HepG2 (cell line): ENCODE results near the gene JPT1. TPM values are rescaled to one million over a fixed set of nuclear protein-coding genes. Genes with fewer than 3 reads are reported as not detected.

Source experiments
- CREB1 ChIP-seq, 2 experiments: fragments of 450-650 bp in 1 of 2; IDR thresholded peaks; 2 replicates each; pipeline ENCODE4 v1.6.1; 2016 to 2017; ENCODE audit warnings: control low read depth in 1 of 2, mild to moderate bottlenecking in 1 of 2, missing compliant biosample characterization in 1 of 2, missing genetic modification characterization in 1 of 2
- EHMT2 ChIP-seq: fragments of 200-600 bp; sonication (generic); IDR thresholded peaks from 2 replicates; pipeline ENCODE4 v1.7.0; 2017; ENCODE audit warnings: antibody characterized with exemption, low read depth, low read length, borderline replicate concordance
- EP300 ChIP-seq, 3 experiments: sonication (generic) in 1 of 3; formaldehyde crosslinking in 1 of 3; IDR thresholded peaks; 2 replicates each; pipeline versions ENCODE4 v1.5.1 to v1.6.1; 2011 to 2020; ENCODE audit warnings: low read depth in 2 of 3, low read length in 2 of 3, borderline replicate concordance in 1 of 3, improper control_type of control experiment in 1 of 3, mild to moderate bottlenecking in 1 of 3, missing genetic modification reagents in 1 of 3, moderate library complexity in 1 of 3
- KDM6A ChIP-seq: IDR thresholded peaks from 2 replicates; pipeline ENCODE4 v1.6.1; 2016; ENCODE audit warnings: low read depth
- MEIS1 ChIP-seq: sonication (generic); formaldehyde crosslinking; IDR thresholded peaks from 2 replicates; pipeline ENCODE4 v1.9.0; 2021; ENCODE audit warnings: mild to moderate bottlenecking, missing genetic modification reagents, moderate library complexity, borderline replicate concordance
- NCOA1 ChIP-seq: sonication (generic); formaldehyde crosslinking; IDR thresholded peaks from 2 replicates; pipeline ENCODE4 v1.9.0; 2021; ENCODE audit warnings: missing genetic modification reagents
- NFYB ChIP-seq: sonication (generic); formaldehyde crosslinking; IDR thresholded peaks from 2 replicates; pipeline ENCODE4 v1.4.0; 2020; ENCODE audit warnings: missing genetic modification reagents
- PATZ1 ChIP-seq: sonication (generic); formaldehyde crosslinking; IDR thresholded peaks from 2 replicates; pipeline ENCODE4 v1.4.0; 2020; ENCODE audit warnings: missing genetic modification reagents
- PITX1 ChIP-seq: sonication (generic); formaldehyde crosslinking; IDR thresholded peaks from 2 replicates; pipeline ENCODE4 v1.5.1; 2020; ENCODE audit warnings: mild to moderate bottlenecking, missing genetic modification reagents
- RBM39 ChIP-seq: fragments of 200-400 bp; formaldehyde crosslinking; IDR thresholded peaks from one replicate; pipeline ENCODE4 v1.6.1; 2018; ENCODE audit warnings: antibody characterized with exemption, mild to moderate bottlenecking, low read depth, low read length; ENCODE audit not compliant: poor library complexity, severe bottlenecking
- ZNF557 ChIP-seq: sonication (generic); formaldehyde crosslinking; IDR thresholded peaks from 2 replicates; pipeline ENCODE4 v1.4.0; 2020; ENCODE audit warnings: missing genetic modification reagents
- ZNF768 ChIP-seq: sonication (generic); formaldehyde crosslinking; IDR thresholded peaks from 2 replicates; pipeline ENCODE4 v1.4.0; 2020; ENCODE audit warnings: missing genetic modification reagents
- polyA plus RNA-seq, 8 experiments: library from polyadenylated mRNA; depleted of rRNA in 3 of 8; stranded (reverse) in 7 of 8; unstranded in 1 of 8; fragments of >200 nt; fragmentation: Illumina TruSeq in 4 of 8; extraction: Trizol in 4 of 8; gene quantifications; 2 replicates each; pipeline versions ENCODE4 v1.2.1 to v1.2.3, GENCODE V29; 2011 to 2016; ENCODE audit warnings: low read depth in 4 of 8, missing spikeins in 1 of 8, mixed read lengths in 1 of 8; ENCODE audit not compliant: insufficient read depth in 1 of 8
- total RNA-seq, 5 experiments: library from RNA; depleted of rRNA; stranded (reverse); fragments of >200 nt; fragmentation: Illumina TruSeq; extraction: Trizol; gene quantifications; 2 replicates each; pipeline ENCODE4 v1.2.3, GENCODE V29; 2016; ENCODE audit warnings: low read depth in 1 of 5
- TF ChIP-seq, protein P1 (sequence below): IDR thresholded peaks from 2 replicates; pipeline ENCODE4 v1.6.1; 2016; ENCODE audit warnings: low read depth, missing genetic modification reagents, missing compliant biosample characterization

JPT1 gene
- total and polyA plus RNA-seq, 2 of the 13 experiments (the other 11 are each of a cell fraction or from before 2014, with no cell fraction given): 43.3 to 256 TPM

DNA sequence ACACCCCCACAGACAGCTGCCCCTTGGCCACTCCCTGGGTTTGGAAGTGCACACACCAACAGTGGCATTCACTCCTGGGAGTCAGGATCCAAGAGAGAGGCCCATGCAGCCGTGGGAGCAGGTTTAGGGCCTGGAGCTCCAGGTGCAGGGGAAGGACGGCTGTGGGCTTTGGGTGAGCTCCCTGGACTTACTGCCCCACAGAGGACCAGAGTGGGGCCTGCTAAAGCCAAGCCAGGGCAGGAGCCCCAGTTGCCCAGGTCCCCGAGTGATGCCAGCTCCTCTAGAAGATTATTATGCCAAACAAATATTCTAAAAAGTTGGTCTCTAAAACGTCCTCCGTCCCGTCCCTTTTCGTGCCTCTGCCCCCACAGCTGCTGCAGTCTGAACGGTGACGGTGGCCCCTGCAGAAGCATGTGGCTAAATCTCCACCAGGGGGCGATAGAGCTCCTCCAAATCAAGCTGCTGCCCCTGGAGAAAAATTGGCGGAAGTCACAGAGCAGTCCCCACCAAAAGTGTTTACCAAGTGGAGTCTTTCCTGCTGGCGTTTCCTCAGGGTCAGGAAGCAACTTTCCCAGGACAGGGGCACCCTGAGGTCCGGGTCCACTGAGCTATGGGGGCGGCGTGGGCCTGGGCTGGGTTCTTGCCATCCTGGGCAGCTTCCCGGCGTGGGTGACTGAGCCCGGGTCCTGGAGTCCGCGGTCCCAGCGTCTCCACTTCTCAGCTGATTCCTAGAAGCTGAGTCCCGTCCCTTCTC is 40.3 kb downstream of the JPT1 start (continued):
- peak; percentile 73 for TF ChIP-seq PATZ1 (CRISPR knock-in tag)
- TF ChIP-seq CREB1 (IDR thresholded peaks at IDR 0.05): no peak
- TF ChIP-seq CREB1 (CRISPR knock-in tag; IDR thresholded peaks at IDR 0.05): peak; percentile 18; the same call in 1 of the 2 replicates
- TF ChIP-seq RBM39: peak; percentile 52
- TF ChIP-seq MEIS1 (CRISPR knock-in tag): peak; percentile 77; the same call in 1 of the 2 replicates
- TF ChIP-seq KDM6A (CRISPR knock-in tag): no peak
- no peak for TF ChIP-seq NFYB (CRISPR knock-in tag)
- 0 out of 2 replicates have a peak, but pooled peaks have one; percentile 29 for TF ChIP-seq PITX1
- 0 out of 2 replicates have a peak, but pooled peaks have one; percentile 56 for TF ChIP-seq NCOA1 (CRISPR knock-in tag)
- no peak for TF ChIP-seq EHMT2
- no peak for TF ChIP-seq ZNF557 (CRISPR knock-in tag)
- 0 out of 4 replicates have a peak, but pooled peaks of 1 of the 2 experiments have one; percentile 12 for TF ChIP-seq EP300 (IDR thresholded peaks at IDR 0.05; ENCODE audit: low read depth in 2 of 2, low read length in 2 of 2)
- TF ChIP-seq EP300 (CRISPR knock-in tag; IDR thresholded peaks at IDR 0.05; ENCODE audit: borderline replicate concordance): peak; percentile 55; the same call in 1 of the 2 replicates
- TF ChIP-seq, protein P1, sequence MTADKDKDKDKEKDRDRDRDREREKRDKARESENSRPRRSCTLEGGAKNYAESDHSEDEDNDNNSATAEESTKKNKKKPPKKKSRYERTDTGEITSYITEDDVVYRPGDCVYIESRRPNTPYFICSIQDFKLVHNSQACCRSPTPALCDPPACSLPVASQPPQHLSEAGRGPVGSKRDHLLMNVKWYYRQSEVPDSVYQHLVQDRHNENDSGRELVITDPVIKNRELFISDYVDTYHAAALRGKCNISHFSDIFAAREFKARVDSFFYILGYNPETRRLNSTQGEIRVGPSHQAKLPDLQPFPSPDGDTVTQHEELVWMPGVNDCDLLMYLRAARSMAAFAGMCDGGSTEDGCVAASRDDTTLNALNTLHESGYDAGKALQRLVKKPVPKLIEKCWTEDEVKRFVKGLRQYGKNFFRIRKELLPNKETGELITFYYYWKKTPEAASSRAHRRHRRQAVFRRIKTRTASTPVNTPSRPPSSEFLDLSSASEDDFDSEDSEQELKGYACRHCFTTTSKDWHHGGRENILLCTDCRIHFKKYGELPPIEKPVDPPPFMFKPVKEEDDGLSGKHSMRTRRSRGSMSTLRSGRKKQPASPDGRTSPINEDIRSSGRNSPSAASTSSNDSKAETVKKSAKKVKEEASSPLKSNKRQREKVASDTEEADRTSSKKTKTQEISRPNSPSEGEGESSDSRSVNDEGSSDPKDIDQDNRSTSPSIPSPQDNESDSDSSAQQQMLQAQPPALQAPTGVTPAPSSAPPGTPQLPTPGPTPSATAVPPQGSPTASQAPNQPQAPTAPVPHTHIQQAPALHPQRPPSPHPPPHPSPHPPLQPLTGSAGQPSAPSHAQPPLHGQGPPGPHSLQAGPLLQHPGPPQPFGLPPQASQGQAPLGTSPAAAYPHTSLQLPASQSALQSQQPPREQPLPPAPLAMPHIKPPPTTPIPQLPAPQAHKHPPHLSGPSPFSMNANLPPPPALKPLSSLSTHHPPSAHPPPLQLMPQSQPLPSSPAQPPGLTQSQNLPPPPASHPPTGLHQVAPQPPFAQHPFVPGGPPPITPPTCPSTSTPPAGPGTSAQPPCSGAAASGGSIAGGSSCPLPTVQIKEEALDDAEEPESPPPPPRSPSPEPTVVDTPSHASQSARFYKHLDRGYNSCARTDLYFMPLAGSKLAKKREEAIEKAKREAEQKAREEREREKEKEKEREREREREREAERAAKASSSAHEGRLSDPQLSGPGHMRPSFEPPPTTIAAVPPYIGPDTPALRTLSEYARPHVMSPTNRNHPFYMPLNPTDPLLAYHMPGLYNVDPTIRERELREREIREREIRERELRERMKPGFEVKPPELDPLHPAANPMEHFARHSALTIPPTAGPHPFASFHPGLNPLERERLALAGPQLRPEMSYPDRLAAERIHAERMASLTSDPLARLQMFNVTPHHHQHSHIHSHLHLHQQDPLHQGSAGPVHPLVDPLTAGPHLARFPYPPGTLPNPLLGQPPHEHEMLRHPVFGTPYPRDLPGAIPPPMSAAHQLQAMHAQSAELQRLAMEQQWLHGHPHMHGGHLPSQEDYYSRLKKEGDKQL (CRISPR knock-in tag): no peak
- no peak; the same call in 1 of the 2 replicates for TF ChIP-seq ZNF768 (CRISPR knock-in tag)
